Kidney epithelial cell (primary cell): ENCODE measurements around the gene FAM120A. TPM values are rescaled to one million over a fixed set of nuclear protein-coding genes. Genes with fewer than 3 reads are reported as not detected.

Source experiments
- DNase-seq: peaks from one replicate; pipeline ENCODE4 v3.0.0-alpha.2; 2010; ENCODE audit warnings: low read depth
- H3K27me3 ChIP-seq: 2 replicates; pipeline ENCODE4 v1.6.0; 2011; ENCODE audit warnings: low read length; ENCODE audit not compliant: control insufficient read depth, insufficient read depth
- H3K36me3 ChIP-seq: 2 replicates; pipeline ENCODE4 v1.5.1; 2011; ENCODE audit warnings: low read length; ENCODE audit not compliant: control insufficient read depth, insufficient read depth
- H3K4me3 ChIP-seq: 2 replicates; pipeline ENCODE4 v1.5.1; 2011; ENCODE audit warnings: low read depth, mild to moderate bottlenecking, control low read depth, low read length
- total RNA-seq: library from RNA; depleted of rRNA; stranded (reverse); fragments of >200 nt; gene quantifications from 2 replicates; pipeline ENCODE4 v1.2.3, GENCODE V29; 2015
- TF ChIP-seq, protein P1 (sequence below): IDR thresholded peaks from 2 replicates; pipeline ENCODE4 v1.5.1; 2011; ENCODE audit warnings: mild to moderate bottlenecking, moderate library complexity, low read length, control low read depth, inconsistent platforms; ENCODE audit not compliant: insufficient read depth, poor library complexity, severe bottlenecking

FAM120A gene
- total RNA-seq, 1 donor from 2014 or later: 59.0 TPM

DNA sequence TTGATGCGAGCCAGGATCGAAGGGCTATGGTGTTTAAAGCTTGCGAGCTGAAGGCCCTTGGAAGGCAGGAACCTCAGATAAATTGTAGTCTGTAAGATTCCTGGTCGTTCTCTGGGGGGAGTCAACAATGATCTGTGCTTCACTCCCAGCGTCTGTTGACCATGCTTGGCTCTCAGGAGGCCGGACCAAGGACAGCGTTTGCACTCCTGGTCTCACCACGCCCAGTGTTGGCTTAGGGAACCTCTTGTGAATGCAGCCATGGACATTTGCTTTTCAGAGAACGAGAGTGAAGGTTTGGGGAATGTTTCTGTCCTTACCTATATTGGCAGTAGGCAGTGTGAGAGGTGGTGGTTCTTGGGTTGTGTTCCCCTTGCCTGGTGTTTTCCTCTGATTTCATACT lies 62.1 kb downstream of the FAM120A start:
- TF ChIP-seq, protein P1, sequence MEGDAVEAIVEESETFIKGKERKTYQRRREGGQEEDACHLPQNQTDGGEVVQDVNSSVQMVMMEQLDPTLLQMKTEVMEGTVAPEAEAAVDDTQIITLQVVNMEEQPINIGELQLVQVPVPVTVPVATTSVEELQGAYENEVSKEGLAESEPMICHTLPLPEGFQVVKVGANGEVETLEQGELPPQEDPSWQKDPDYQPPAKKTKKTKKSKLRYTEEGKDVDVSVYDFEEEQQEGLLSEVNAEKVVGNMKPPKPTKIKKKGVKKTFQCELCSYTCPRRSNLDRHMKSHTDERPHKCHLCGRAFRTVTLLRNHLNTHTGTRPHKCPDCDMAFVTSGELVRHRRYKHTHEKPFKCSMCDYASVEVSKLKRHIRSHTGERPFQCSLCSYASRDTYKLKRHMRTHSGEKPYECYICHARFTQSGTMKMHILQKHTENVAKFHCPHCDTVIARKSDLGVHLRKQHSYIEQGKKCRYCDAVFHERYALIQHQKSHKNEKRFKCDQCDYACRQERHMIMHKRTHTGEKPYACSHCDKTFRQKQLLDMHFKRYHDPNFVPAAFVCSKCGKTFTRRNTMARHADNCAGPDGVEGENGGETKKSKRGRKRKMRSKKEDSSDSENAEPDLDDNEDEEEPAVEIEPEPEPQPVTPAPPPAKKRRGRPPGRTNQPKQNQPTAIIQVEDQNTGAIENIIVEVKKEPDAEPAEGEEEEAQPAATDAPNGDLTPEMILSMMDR: no peak
- no peak overlapping the region for H3K4me3 ChIP-seq
- no peaks in the 10 kb centered on the region for H3K36me3 ChIP-seq
- H3K27me3 ChIP-seq: no peaks in the 10 kb centered on the region
- DNase-seq: no peak

DNA sequence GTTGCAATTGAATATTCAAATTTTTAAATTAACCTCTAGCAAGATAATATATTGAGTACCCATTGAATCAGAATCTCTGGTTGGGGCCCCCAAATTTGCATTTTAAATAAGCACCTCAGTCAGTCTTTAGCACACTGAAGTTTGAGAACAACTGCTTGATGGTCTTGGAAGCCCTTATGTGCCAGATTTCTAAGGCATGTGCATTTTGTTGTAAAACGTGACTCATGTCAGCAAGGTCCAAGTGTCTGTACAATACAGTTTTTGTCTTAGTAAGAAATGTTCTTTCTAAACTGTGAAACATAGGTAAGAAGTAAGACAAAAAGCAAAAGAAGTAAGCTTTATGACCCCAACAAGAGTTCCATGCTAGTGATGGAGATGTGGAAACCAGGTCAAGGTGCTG lies 65.8 kb downstream of the FAM120A start:
- TF ChIP-seq, protein P1: no peak
- no peaks in the 10 kb centered on the region for H3K36me3 ChIP-seq
- no peak for DNase-seq

DNA sequence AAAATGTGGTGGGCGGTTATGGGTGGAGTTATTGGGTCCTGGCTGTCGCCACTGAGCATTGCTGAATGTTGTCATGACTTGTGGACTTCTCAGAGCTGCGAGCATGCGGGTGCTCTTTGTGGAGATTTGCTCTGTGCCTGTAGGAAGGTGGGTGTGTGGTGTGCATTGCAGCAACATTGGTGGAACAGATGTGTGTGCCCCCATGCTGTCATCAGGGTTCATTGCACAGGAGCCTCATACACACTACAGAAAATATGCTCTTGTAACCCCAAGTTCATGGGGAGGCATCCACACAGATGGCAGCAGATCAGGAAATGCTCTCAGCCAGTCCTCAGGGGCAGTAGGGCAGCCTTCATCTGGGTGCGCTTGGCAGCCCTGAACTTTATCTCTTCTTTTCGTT lies 69.0 kb downstream of the FAM120A start:
- Histone ChIP-seq H3K4me3 (no peak overlapping the region), H3K36me3 (no peaks in the 10 kb centered on the region)

More for the DNA sequence above, 65.8 kb downstream of the FAM120A start:
- Histone ChIP-seq H3K4me3 (no peak overlapping the region), H3K27me3 (no peaks in the 10 kb centered on the region)

DNA sequence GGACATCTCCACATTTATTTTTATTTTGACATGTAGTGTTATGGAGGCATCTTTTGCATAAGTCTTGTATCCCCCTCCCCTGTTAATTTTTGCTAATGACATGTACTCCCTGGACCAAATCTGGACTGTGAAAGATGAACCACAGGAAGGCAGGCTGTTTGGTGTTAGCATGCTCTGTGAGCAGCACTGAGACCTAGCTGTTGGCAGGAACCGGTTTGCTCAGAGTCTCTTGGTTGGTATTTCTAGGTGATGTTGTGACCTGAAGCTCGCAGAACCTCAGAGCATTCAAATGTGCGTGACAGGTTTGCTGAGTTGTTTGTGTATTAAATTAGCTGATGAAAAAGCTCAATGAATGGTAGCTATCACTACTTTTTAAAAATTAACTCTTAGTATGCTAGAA lies 71.3 kb downstream of the FAM120A start:
- no peaks in the 10 kb centered on the region for H3K36me3 ChIP-seq
- TF ChIP-seq, protein P1: no peak
- no peaks in the 10 kb centered on the region for H3K27me3 ChIP-seq
- no peak overlapping the region for H3K4me3 ChIP-seq
- DNase-seq: no peak

More for the DNA sequence above, 69.0 kb downstream of the FAM120A start:
- DNase-seq: no peak
- TF ChIP-seq, protein P1: no peak
- H3K27me3 ChIP-seq: no peaks in the 10 kb centered on the region

DNA sequence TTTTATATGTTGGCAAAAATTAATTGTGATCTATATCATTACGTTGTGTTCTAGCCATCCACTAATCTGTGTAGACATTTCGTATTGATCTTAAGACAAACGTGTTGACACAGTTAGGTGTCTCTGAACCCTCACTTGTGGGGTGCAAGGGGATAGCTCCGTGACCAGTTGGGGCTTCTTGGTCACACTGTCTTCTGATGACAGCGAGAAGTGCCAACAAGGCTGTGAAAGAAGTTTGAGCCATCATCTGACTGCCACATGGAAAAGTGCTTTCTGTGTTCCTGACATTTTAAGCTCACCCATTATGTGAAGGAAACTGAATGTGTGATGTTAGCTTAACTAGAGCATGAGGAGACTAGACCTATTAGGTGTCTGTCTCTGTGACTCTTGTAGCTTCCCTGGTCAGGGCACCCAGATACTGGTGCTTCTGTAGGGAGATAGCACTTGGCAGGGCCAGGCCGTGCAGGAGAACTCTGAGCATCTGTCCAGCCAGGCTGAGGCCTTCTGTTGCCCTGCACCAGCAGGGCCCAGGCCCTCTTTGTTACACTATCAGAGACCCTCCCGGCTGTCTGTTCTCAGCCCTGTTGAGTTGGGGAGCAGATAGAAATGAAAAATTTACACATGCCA lies 72.1 kb downstream of the FAM120A start:
- H3K36me3 ChIP-seq: no peaks in the 10 kb centered on the region

More for the DNA sequence above, 72.1 kb downstream of the FAM120A start:
- Histone ChIP-seq H3K4me3 (no peak overlapping the region), H3K27me3 (no peaks in the 10 kb centered on the region)
- TF ChIP-seq, protein P1: no peak
- DNase-seq: no peak
